Left lung (tissue), 10 donors: ENCODE data around the gene TWF2. TPM values are rescaled to one million over a fixed set of nuclear protein-coding genes. Genes with fewer than 3 reads are reported as not detected.

Source experiments
- ATAC-seq: fragments of 200-7000 bp; cut with Tn5 transposase; one replicate; pipeline ENCODE4 v1.9.1; 2020; ENCODE audit warnings: moderate library complexity
- DNase-seq, 4 donors: peaks; one replicate each; pipeline ENCODE4 v3.0.0-alpha.2; 2013 to 2020
- H3K27ac ChIP-seq, 2 donors: fragments of 200-600 bp; sonication (generic) in 1 of 2; one replicate each; pipeline versions ENCODE4 v1.5.0 to v1.8.0; 2020 to 2021
- H3K27me3 ChIP-seq, 2 donors: fragments of 200-600 bp; sonication (generic) in 1 of 2; one replicate each; pipeline versions ENCODE4 v1.5.0 to v1.8.0; 2020 to 2021
- H3K36me3 ChIP-seq, 2 donors: fragments of 200-600 bp; sonication (generic) in 1 of 2; one replicate each; pipeline versions ENCODE4 v1.5.0 to v1.8.0; 2020 to 2021
- H3K4me1 ChIP-seq, 2 donors: fragments of 200-600 bp; one replicate each; pipeline ENCODE4 v1.8.0; 2021
- H3K4me3 ChIP-seq, 2 donors: fragments of 200-600 bp; sonication (generic) in 1 of 2; one replicate each; pipeline versions ENCODE4 v1.5.0 to v1.8.0; 2020 to 2021; ENCODE audit warnings: mild to moderate bottlenecking in 1 of 2
- H3K9me3 ChIP-seq, 2 donors: fragments of 200-600 bp; sonication (generic) in 1 of 2; one replicate each; pipeline versions ENCODE4 v1.5.0 to v1.8.0; 2020 to 2021
- CTCF ChIP-seq, 2 donors: fragments of 200-600 bp; sonication (generic) in 1 of 2; IDR thresholded peaks; one replicate each; pipeline versions ENCODE4 v1.5.0 to v1.8.0; 2021; ENCODE audit warnings: antibody characterized with exemption in 2 of 2
- intact Hi-C, 2 donors: fragments of 100-400 bp; cut with DNase I; formaldehyde crosslinking; loops; one replicate each; pipeline versions ENCODE4 v1.11.2 to v1.14.2; 2022
- polyA plus RNA-seq, 6 donors: library from polyadenylated mRNA; unstranded; fragments of 120-200 nt; gene quantifications; one replicate each; pipeline ENCODE4 v1.2.1, GENCODE V29; 2013; ENCODE audit not compliant: insufficient read length in 6 of 6
- total RNA-seq, 2 donors: library from RNA; stranded (reverse); fragmentation: NEBNext Ultra II Directional; extraction: Animal tissue kit (Norgen Biotek cat#: 25700); gene quantifications; one replicate each; pipeline ENCODE4 v1.2.1, GENCODE V29; 2021
- donor health status: DM: no; HTN: yes; CAD: no.
- donor health status: DM: no; HTN: no; CAD: no.

TWF2 gene
- total and polyA plus RNA-seq, 8 donors = 28.9 to 77.5 (median 32.4) TPM

- H3K9me3 ChIP-seq = no peaks in the 10 kb centered on the region
- no peak for TF ChIP-seq CTCF (IDR thresholded peaks at IDR 0.05)
- no peak overlapping the region for H3K4me3 ChIP-seq
- H3K27me3 ChIP-seq = no peaks in the 10 kb centered on the region
- peaks cover 0 to 99% of the 10 kb centered on the region in 2 donors for H3K36me3 ChIP-seq
- DNase-seq = no peak
- H3K27ac ChIP-seq = no peak overlapping the region
- no peak for ATAC-seq
- H3K4me1 ChIP-seq = peaks cover 0 to 25% of the 10 kb centered on the region in 2 donors
- intact Hi-C loops = no loop called here
These were observed 20.1 kb upstream of the TWF2 start for GRCh38 chr3:52259035-52259434.

GRCh38 chr3:52257911-52258310, 19.0 kb upstream of the TWF2 start:
- peaks cover 0 to 25% of the 10 kb centered on the region in 2 donors for H3K4me1 ChIP-seq
- no peak for TF ChIP-seq CTCF (IDR thresholded peaks at IDR 0.05)
- no peak overlapping the region for H3K4me3 ChIP-seq
- no peak overlapping the region for H3K27ac ChIP-seq
- no peaks in the 10 kb centered on the region for H3K27me3 ChIP-seq
- no peak for DNase-seq
- intact Hi-C loops = no loop called here
- peaks cover 0 to 99% of the 10 kb centered on the region in 2 donors for H3K36me3 ChIP-seq
- ATAC-seq = no peak
- no peaks in the 10 kb centered on the region for H3K9me3 ChIP-seq

- no peak overlapping the region for H3K4me3 ChIP-seq
- DNase-seq (no peak), ATAC-seq (no peak)
- peaks cover 0 to 23% of the 10 kb centered on the region in 2 donors for H3K4me1 ChIP-seq
- H3K9me3 ChIP-seq = no peaks in the 10 kb centered on the region
- intact Hi-C loops = no loop called here
- H3K27ac ChIP-seq = no peak overlapping the region
- TF ChIP-seq CTCF (IDR thresholded peaks at IDR 0.05) = no peak
- peaks cover 0 to 98% of the 10 kb centered on the region in 2 donors for H3K36me3 ChIP-seq
- H3K27me3 ChIP-seq = no peaks in the 10 kb centered on the region
These were observed 17.7 kb upstream of the TWF2 start for GRCh38 chr3:52256622-52257021.

GRCh38 chr3:52256159-52256558, 17.2 kb upstream of the TWF2 start:
- intact Hi-C loops = no loop called here

GRCh38 chr3:52254608-52255007, 15.7 kb upstream of the TWF2 start:
- intact Hi-C loops = no loop called here
- ATAC-seq = no peak
- no peak for DNase-seq
- Histone ChIP-seq H3K36me3 (peaks cover 0 to 98% of the 10 kb centered on the region in 2 donors), H3K27me3 (no peaks in the 10 kb centered on the region), H3K4me3 (no peak overlapping the region), H3K4me1 (peaks cover 0 to 28% of the 10 kb centered on the region in 2 donors), H3K27ac (no peak overlapping the region), H3K9me3 (no peaks in the 10 kb centered on the region)
- no peak for TF ChIP-seq CTCF (IDR thresholded peaks at IDR 0.05)

More at GRCh38 chr3:52256159-52256558, 17.2 kb upstream of the TWF2 start:
- Histone ChIP-seq H3K27me3 (no peaks in the 10 kb centered on the region), H3K27ac (no peak overlapping the region), H3K36me3 (peaks cover 0 to 98% of the 10 kb centered on the region in 2 donors), H3K4me1 (peaks cover 0 to 23% of the 10 kb centered on the region in 2 donors), H3K4me3 (no peak overlapping the region), H3K9me3 (no peaks in the 10 kb centered on the region)
- no peak for DNase-seq
- no peak for TF ChIP-seq CTCF (IDR thresholded peaks at IDR 0.05)
- no peak for ATAC-seq
